Measurements from ENCODE around the gene HMGXB3.

The HMGXB3 gene, protein sequence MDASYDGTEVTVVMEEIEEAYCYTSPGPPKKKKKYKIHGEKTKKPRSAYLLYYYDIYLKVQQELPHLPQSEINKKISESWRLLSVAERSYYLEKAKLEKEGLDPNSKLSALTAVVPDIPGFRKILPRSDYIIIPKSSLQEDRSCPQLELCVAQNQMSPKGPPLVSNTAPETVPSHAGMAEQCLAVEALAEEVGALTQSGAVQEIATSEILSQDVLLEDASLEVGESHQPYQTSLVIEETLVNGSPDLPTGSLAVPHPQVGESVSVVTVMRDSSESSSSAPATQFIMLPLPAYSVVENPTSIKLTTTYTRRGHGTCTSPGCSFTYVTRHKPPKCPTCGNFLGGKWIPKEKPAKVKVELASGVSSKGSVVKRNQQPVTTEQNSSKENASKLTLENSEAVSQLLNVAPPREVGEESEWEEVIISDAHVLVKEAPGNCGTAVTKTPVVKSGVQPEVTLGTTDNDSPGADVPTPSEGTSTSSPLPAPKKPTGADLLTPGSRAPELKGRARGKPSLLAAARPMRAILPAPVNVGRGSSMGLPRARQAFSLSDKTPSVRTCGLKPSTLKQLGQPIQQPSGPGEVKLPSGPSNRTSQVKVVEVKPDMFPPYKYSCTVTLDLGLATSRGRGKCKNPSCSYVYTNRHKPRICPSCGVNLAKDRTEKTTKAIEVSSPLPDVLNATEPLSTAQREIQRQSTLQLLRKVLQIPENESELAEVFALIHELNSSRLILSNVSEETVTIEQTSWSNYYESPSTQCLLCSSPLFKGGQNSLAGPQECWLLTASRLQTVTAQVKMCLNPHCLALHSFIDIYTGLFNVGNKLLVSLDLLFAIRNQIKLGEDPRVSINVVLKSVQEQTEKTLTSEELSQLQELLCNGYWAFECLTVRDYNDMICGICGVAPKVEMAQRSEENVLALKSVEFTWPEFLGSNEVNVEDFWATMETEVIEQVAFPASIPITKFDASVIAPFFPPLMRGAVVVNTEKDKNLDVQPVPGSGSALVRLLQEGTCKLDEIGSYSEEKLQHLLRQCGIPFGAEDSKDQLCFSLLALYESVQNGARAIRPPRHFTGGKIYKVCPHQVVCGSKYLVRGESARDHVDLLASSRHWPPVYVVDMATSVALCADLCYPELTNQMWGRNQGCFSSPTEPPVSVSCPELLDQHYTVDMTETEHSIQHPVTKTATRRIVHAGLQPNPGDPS (N-terminal part only)

DNA sequence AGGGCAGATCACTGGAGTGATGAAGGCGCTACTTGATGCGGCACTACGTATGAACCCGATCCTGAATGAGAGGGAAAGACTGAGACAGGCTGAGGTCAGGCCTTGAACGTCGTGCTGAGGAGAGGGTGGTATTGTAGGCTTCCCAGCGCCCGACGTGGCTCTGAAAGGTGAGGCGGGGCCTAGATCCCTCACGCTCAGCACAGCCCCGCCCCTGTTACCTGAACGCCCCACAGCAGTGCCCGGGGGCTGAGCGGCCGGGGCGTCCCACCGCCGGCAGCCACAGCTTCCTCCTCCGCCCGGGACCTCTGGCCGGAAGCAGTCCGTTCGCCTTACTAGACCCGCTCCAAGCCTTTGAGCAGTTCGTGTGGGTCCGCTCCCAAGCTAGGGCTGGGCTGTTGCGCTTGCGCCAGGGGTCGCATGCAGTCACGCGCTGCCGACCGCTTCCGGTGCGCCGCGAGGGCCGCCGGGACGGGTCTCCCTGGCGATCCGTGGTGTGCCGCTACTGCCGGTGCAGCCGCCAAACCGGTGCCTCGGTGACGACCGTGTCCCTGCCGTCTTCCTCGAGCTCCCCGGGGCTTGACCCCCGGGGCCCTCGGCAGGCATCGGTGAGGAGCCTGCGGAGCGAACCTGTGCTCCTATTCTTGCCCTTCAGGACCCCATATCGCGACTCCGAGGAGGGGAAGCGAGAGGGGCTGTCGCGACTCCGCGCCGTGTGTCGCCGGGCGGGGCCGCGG is at the start of gene HMGXB3, which contains the start of gene TIGD6:
HMGXB3 (plus strand) TSS at position 484 of the 734 bp plus-strand sequence. CDS start 4,114 bp downstream, outside the sequence.
TIGD6 (minus strand) TSS at position 399 of the 734 bp plus-strand sequence. CDS start 4,306 bp downstream, outside the sequence.
- peak; percentile 90 for DNase-seq (ENCODE audit: low spot score)

DNA sequence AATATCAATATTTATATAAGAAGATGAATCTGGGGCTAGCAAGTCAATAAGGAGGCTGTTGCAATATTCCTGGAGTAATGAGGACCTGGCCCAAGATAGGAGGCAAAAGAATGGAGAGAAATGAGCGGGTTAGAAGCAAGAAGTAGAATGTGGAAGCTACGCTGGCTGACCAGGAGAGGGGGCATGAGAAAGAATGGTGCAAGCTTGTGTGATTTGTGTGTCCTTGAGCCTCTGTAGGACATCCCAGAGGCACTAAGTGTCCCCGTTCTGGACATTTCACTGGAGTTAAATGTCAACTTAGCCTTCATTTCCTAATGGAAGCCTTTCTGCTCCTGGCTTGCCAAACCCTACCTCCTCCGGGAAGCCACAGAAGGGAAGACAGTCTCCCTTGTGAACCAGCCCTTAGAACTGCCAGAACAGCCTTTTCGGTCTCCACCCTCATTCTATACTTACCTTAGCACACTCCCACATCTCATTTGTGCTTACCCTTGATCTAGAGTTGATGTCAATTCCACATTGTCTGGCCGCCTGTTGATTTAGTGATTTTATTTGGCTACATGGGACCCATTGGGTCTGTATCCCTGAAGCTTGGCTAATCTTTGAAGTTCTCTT is 49.3 kb upstream of the HMGXB3 start:
- no peak for DNase-seq (ENCODE audit: low spot score)

DNA sequence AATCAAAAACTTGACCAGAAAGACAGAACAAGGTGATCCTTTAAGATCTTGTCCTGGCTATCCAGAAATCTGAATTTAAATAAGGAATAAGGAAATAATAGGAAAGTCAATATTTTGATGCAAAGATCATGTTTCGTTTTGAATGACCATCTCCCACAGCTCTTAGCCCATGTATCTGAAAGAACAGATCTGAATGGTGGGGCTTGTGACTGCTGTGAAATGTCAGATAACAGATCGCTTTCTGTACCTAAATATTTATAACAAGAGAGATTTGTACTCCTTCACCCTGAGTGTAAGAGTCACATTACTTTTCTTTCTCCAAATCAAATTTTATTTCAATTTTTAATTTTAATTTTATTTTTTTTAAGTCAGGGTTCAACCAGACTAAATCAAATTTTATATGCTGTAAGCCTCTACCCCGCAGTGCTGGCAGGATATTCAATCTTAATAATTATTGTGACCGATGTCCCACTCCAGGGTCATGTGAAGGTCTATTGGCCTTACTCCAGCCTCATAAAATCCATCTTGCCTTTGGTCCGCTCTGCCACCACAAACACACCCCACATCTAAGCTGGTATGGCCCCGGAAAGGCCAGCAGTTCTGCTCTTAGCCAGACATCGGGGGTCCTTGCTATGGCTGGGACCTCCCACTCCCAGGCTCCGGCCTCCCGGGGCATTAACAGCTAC is 47.0 kb upstream of the HMGXB3 start:
- no peak for DNase-seq (ENCODE audit: low spot score)

DNA sequence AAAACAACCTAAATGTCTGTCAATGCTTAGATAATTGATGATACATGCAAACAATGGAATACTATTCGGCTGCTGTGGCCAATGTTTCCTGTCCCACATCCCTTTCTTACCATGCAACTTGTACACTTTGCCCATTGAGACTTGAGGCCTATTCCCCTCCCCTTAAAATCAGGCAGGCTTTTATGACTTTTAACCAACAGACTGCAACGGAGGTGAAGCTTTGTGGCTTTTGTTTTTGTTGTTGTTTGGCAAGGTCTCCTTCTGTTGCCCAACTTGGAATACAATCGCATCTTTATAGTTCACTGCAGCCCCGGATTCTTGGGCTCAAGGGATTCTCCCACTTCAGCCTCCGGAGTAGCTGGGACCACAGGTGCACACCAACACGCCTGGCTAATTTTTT is 45.7 kb upstream of the HMGXB3 start:
- DNase-seq (ENCODE audit: low spot score): no peak

DNA sequence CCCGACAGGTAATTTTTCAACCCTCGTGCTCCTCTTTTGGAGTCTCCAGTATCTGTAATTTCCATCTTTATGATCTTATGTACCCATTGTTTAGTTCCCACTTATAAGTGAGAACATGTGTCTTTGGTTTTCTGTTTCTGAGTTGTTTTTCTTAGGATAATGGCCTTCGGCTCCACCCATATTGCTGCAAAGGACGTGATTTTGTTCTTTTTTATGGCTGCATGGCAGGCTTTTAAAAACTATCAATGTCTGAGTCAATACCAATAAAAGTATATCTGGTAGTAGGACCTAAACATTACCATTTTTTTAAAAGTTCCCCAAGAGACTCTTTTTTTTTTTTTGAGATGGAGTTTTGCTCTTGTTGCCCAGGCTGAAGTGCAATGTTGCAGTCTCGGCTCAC is 43.9 kb upstream of the HMGXB3 start:
- DNase-seq (ENCODE audit: low spot score): no peak

DNA sequence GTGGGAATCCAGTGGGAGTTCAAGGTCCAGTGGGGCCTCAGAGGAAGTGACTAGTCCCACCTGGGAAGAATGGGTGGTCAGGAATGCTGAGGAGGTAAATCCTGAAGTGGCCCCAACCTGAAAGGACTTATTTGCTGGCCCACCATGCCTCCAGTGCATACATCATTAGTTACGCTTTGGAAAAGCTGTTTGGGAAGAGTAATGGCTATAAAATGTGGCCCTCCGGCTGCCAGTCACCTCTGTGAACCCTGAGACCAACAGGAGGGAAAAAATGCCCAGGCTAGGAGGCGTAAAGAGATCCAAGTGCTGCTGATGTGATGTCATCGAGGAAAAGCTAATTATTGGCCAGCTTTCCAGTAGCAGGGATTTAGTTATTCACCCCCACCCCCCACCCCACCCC is 42.7 kb upstream of the HMGXB3 start:
- no peak for DNase-seq (ENCODE audit: low spot score)

DNA sequence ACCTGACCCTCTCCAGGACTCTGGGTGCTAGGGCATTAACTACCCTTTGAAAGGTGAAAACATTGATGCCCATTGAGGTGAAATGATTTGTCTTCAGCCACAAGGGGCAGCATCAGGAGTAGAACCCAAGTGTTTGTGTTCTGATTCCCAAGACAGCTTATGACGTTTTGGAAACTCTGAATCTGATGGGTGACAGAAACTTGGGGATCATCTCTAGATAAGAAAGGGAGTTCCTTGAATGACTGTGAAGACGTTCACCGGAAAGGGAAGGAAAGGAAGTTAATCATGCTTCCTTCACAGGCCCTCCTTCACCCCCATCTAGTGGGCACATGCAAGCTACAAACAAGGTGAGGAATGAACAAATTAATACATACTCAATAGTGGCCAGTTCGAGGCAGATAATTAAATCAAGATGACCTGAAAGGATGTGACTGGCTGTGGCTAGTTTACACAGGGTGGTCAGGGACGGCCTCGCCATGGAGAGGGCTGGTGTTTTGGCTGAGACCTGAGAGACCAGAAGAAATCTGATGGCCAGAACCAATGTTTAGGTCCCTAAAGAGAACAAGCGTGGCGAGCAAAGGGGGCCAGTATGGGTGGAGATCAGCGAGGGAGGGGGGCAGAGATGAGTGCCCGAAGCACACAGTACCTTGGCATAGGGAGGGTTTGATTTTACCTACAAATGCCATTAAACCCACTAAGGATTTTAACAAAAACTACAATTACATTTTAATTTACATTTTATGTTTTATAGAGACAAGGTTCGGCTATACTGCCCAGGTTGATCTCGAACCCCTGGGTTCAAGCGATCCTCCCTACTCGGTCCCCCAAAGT is 40.9 kb upstream of the HMGXB3 start:
- DNase-seq (ENCODE audit: low spot score): peak; percentile 72

DNA sequence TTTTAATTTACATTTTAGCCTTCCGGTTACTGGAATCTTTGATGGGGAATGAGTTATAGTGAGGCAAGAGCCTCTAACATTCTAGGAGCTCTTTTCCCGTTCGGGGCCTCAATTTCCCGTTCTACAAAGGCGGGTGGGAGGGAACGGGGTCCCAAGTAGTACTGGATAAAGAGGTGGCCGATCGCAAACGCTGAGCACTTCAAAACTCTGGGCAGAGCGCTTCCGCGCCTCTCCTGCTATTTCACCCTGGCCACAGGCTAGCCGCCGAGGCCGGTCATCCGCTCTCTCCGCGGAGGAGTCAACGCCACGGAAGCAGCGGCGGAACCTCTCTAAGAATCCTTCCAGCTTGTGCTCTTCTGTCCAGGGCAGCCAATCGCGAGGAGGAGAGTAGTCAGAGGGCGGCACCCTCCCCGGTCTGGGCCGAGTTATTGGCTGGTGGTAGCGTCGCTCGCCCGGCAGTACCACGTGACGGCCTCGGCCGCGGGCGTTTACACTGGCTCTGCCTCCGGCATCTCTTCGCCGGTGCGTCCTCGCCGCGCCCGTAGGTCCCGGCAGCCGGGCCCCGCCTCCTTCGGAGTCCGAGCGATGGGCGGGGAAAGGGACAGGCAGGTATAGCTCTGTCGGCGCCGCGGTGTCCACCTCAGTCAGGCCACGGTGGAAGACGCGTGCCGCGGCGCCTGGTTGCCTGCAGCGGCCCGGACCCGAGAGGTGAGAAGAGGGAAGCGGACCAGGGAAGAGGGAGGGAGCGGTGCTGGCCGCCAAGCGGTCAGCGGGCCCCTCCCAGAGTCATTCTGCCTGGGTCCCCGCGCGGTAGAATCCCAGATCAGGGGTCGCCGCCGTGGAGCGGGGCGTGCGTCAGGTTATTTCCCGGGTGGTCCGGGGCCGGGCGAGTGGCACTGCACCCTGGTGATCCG is 40.0 kb upstream of the HMGXB3 start, which contains the start of gene SLC26A2:
SLC26A2 (plus strand) TSS at position 487 of the 914 bp plus-strand sequence. CDS start 16,895 bp downstream, outside the sequence.
- DNase-seq (ENCODE audit: low spot score): peak; percentile 97

DNA sequence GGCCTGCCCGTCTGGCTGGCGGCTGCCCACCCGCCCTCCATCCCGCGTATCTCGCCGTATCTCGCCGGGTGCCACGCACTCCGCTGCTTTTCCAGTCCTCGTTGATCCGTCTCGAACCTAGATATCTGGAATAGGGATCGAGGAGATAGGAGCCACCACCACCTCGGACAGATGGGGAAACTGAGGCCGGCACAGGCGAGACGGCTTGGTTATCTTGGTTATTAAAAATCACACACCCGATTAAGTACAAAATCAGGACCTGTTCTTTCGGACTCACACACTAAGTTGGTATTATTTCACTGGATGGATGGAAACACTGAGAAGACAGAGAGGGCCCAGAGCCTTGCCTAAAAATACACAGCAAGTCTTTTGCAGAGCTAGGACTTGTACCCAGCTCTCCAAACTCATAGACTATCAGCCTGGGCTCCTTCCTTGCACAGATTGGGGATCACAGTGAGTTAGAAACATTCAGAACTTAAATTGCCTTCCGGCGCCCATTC is 39.3 kb upstream of the HMGXB3 start:
- DNase-seq (ENCODE audit: low spot score): peak; percentile 13

DNA sequence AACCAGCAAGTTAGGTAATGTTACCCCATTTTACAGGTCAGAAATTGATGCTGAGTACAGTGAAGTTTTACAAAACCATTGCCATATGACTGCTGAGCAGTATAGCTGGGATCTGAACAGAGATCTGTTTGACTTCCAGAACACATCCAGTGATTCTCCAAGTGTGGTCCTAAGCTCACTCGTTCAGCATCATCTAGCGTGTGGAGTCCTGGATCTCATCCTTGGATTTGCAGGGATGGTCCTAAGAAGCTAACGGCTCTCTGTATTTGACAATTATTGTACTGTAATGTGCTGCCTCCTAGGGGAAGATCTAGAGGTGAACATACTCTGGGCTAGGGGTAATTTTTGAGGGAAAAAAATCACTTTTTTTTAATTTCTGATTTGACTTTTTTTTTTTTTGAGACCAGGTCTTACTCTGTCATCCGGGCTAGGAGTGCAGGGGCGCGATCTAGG is 38.6 kb upstream of the HMGXB3 start:
- peak; percentile 58 for DNase-seq (ENCODE audit: low spot score)

DNA sequence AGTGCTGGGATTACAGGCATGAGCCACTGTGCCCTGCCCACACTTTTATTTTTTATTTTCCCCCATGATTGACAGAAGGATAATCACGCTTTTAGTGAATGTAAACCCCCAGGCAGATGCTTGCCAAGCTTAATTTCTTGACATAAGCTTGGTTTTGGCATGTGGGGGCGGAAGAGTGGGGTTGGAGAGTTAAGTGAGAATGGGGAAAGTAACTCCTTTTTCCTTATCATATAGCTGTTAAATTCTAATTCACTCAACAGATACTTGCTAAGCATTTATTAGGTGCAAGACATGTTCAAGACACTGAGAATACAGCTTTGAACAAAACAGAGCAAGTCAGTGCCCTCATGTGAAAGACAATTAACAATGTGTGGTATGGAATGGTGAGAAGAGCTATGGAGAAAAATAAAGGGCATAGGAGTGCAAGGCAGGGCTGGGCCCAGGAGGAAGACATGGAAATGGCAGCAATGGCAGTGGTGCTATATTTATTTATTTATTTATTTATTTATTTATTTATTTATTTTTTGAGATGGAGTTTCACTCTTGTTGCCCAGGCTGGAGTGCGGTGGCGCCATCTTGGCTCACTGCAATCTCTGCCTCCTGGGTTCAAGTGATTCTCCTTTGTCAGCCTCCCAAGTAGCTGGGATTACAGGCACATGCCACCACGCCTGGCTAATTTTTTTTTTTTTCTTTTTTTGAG is 37.8 kb upstream of the HMGXB3 start:
- no peak for DNase-seq (ENCODE audit: low spot score)

DNA sequence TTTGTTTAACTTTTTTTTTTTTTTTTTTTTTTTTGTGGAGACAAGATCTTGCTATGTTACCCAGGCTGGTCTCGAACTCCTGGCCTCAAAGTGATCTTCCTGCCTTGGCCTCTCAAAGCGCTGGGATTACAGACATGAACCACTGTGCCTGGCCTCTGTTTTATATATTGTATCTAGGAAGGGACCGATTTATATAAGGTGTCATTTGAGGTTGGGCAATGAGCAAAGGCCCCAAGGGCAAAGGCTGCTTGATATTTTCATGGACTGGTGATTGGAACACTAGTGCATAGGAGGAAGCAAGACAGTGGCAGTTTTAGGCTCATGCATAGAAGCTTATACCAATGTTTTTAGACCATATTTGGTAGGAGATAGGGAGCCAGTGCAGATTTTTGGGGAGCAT is 36.8 kb upstream of the HMGXB3 start:
- no peak for DNase-seq (ENCODE audit: low spot score)

DNA sequence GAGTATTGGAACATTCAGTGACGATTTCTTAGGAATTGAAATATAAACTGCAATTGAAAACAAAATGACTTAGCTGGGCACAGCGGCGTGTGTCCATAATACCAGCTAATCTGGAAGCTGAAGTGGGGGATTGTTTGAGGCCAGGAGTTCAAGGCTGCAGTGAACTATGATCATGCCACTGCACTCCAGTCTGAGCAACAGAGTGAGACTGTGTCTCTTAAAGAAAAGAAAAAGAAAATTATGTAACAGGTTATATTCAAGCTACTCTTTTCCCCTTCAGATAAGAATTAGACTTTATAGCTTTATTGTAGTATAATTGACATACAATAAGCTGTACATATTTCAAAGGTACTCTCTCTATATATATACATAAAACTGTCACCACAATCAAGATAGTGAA is 33.6 kb upstream of the HMGXB3 start:
- no peak for DNase-seq (ENCODE audit: low spot score)

DNA sequence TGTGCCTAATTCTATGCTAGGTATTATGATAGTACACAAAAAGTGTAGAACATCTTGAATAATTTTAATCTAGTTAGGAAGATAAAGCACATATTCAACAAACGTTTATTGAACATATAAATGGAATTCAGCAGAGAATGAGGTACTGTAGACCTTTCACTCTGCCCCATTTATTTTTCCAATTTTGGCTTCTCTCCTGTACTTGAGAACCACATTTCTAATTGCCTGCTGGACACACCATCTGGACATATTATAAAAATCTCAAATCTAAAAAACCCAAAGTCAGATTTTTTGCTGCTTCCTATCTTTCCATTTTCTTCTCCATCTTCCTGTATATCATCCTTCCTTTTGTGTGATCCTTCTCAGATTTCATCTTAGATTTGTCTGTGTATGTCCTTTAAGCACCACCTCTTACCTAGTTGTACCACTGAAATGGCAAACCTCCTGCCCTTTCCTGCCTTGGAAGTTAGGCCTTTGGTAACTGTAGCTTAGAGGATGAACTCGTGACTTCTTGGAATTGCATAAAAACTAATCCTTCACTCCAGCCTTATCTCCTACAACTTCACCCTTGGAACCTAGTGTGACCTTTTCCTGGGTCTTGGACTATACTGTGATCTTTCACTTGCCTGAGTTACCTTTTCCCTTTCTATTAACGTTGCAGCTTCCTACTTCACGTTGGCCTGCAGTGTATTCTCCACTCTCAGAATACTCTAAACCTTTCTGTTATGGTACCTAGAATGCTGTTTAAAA is 31.2 kb upstream of the HMGXB3 start:
- DNase-seq (ENCODE audit: low spot score): no peak

DNA sequence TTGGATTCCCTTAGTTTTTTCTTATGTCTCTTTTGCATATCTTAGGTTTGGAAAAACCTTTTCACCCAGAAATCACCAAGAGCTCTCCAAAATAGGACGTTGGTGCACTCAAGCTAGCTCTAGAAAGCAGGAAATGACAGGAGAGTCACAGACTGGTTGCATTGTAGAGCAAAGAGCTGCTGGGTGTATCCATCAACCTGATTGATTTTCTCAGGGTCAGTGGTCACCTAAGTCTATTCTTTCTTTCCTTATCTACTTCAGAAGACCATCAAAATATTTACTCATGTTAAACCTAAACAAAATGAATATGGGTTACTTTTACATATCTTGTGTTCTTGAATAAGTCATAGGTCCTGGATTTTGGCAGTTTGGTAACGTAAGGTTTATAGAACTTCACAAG is 25.1 kb upstream of the HMGXB3 start:
- no peak for DNase-seq (ENCODE audit: low spot score)

DNA sequence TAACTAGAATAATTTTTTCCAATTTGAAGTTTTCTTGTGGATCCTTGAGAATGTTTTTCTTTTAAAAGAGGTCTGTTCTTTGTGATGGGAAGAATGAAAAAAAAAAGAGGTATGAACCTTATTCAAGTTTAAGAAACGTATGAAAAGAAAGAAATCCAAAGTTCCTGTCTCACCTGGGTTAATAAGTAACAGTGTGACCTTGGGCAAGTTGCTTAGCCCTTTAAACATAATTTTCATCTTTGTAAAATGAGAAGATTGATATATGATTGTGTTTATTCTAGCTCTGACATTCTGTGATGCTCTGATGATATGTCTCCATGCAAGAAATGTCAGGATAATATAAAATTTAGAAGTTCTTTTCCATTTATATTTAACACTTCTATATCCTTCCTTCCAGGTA is 20.6 kb upstream of the HMGXB3 start:
- no peak for DNase-seq (ENCODE audit: low spot score)

DNA sequence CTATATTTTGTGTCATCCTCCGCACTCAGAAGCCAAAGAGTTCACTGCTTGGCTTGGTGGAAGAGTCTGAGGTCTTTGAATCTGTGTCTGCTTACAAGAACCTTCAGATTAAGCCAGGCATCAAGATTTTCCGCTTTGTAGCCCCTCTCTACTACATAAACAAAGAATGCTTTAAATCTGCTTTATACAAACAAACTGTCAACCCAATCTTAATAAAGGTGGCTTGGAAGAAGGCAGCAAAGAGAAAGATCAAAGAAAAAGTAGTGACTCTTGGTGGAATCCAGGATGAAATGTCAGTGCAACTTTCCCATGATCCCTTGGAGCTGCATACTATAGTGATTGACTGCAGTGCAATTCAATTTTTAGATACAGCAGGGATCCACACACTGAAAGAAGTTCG is 19.3 kb upstream of the HMGXB3 start:
- no peak for DNase-seq (ENCODE audit: low spot score)

All from pons (tissue), 1 donor.